SK-N-SH (cell line): ENCODE results near the gene DTD2. TPM values are rescaled to one million over a fixed set of nuclear protein-coding genes. Genes with fewer than 3 reads are reported as not detected.

ENCODE experiments used
- CTCF ChIA-PET: fragments of 300-600, 350-600 bp; formaldehyde crosslinking; extraction: SDS; loops from one replicate; lab custom pipeline; 2021; lab: Yijun Ruan, JAX
- POLR2A ChIA-PET: fragments of 350-600 bp; sonication (Branson Sonifier 250); formaldehyde crosslinking; extraction: SDS; loops from one replicate; lab custom pipeline; 2020; ENCODE audit warnings: antibody characterized with exemption, inconsistent platforms; lab: Yijun Ruan, JAX
- DNase-seq: peaks from one replicate; pipeline ENCODE4 v3.0.0; 2012
- H2AFZ ChIP-seq: fragments of 200-600 bp; sonication (generic); 2 replicates; pipeline ENCODE4 v1.8.1; 2016; ENCODE audit warnings: antibody characterized with exemption, mild to moderate bottlenecking, low read depth
- H3F3A ChIP-seq: fragments of 200-600 bp; sonication (generic); replicated peaks from 2 replicates; pipeline ENCODE3; 2016; ENCODE audit warnings: antibody characterized with exemption, mild to moderate bottlenecking; ENCODE audit not compliant: insufficient read depth
- H3K27ac ChIP-seq, 2 experiments: fragments of 200-500 bp in 1 of 2; fragments of 200-600 bp in 1 of 2; sonication (Bioruptor generic) in 1 of 2; sonication (generic), shearing (Covaris generic) in 1 of 2; 2 replicates each; pipeline versions ENCODE4 v1.5.1 to v1.6.1; 2014 to 2016; ENCODE audit warnings: low read depth in 2 of 2, inconsistent platforms in 1 of 2, low read length in 1 of 2, mild to moderate bottlenecking in 1 of 2, mixed read lengths in 1 of 2
- H3K27me3 ChIP-seq: fragments of 200-600 bp; sonication (generic), shearing (Covaris generic); 2 replicates; pipeline ENCODE4 v1.6.1; 2016; ENCODE audit warnings: mixed run types; ENCODE audit not compliant: insufficient read depth
- H3K36me3 ChIP-seq, 2 experiments: fragments of 200-500 bp in 1 of 2; fragments of 200-600 bp in 1 of 2; sonication (Bioruptor generic) in 1 of 2; sonication (generic) in 1 of 2; replicated peaks in 1 of 2; 2 replicates each; pipeline versions ENCODE3 to v1.5.1; 2014 to 2016; ENCODE audit warnings: low read length in 1 of 2, mild to moderate bottlenecking in 1 of 2; ENCODE audit not compliant: insufficient read depth in 2 of 2, control insufficient read depth in 1 of 2
- H3K4me1 ChIP-seq, 2 experiments: fragments of 200-500 bp in 1 of 2; fragments of 200-600 bp in 1 of 2; sonication (Bioruptor generic) in 1 of 2; sonication (generic), shearing (Covaris generic) in 1 of 2; 2 replicates each; pipeline versions ENCODE4 v1.5.1 to v1.6.1; 2014 to 2016; ENCODE audit warnings: low read depth in 1 of 2, low read length in 1 of 2, mixed run types in 1 of 2; ENCODE audit not compliant: insufficient read depth in 2 of 2, control insufficient read depth in 1 of 2
- H3K4me2 ChIP-seq: fragments of 200-600 bp; sonication (generic), shearing (Covaris generic); 2 replicates; pipeline ENCODE4 v1.6.1; 2017; ENCODE audit warnings: mixed run types
- H3K4me3 ChIP-seq, 2 experiments: fragments of 200-500 bp in 1 of 2; fragments of 200-600 bp in 1 of 2; sonication (Bioruptor generic) in 1 of 2; sonication (generic), shearing (Covaris generic) in 1 of 2; 2 replicates each; pipeline versions ENCODE4 v1.5.1 to v1.8.1; 2014 to 2016; ENCODE audit warnings: low read depth in 2 of 2, inconsistent platforms in 1 of 2, low read length in 1 of 2, mild to moderate bottlenecking in 1 of 2, mixed read lengths in 1 of 2, moderate library complexity in 1 of 2
- H3K79me2 ChIP-seq: fragments of 200-600 bp; sonication (generic); 2 replicates; pipeline ENCODE4 v1.8.1; 2017; ENCODE audit warnings: mild to moderate bottlenecking; ENCODE audit not compliant: insufficient read depth
- H3K9ac ChIP-seq: fragments of 200-600 bp; sonication (generic); 2 replicates; pipeline ENCODE4 v1.6.1; 2017; ENCODE audit warnings: mixed run types
- H3K9me2 ChIP-seq: fragments of 200-600 bp; sonication (generic); 2 replicates; pipeline ENCODE4 v1.6.1; 2017; ENCODE audit warnings: mixed run types
- H3K9me3 ChIP-seq: fragments of 200-600 bp; sonication (generic); 2 replicates; pipeline ENCODE4 v1.6.1; 2017; ENCODE audit warnings: mixed run types, mild to moderate bottlenecking, moderate library complexity
- H4K20me1 ChIP-seq: fragments of 200-600 bp; sonication (generic); 2 replicates; pipeline ENCODE4 v1.6.1; 2017; ENCODE audit warnings: mild to moderate bottlenecking, mixed run types; ENCODE audit not compliant: insufficient read depth
- CHD2 ChIP-seq: fragments of 150-350 bp; IDR thresholded peaks from 2 replicates; pipeline ENCODE4 v1.6.1; 2018; ENCODE audit warnings: low read length; ENCODE audit not compliant: partially characterized antibody
- EZH2phosphoT487 ChIP-seq: fragments of 200-600 bp; sonication (generic); IDR thresholded peaks from 2 replicates; pipeline ENCODE4 v1.6.1; 2017; ENCODE audit warnings: low read depth, mixed run types, mild to moderate bottlenecking, antibody characterized with exemption, moderate library complexity, borderline replicate concordance
- FOSL2 ChIP-seq: IDR thresholded peaks from 2 replicates; pipeline ENCODE4 v1.4.0; 2012; ENCODE audit warnings: low read depth, mild to moderate bottlenecking, moderate library complexity, borderline replicate concordance
- FOXJ3 ChIP-seq: sonication (generic); formaldehyde crosslinking; IDR thresholded peaks from 2 replicates; pipeline ENCODE4 v1.5.1; 2020; ENCODE audit warnings: mild to moderate bottlenecking, missing genetic modification reagents
- FOXM1 ChIP-seq: IDR thresholded peaks from 2 replicates; pipeline ENCODE4 v1.4.0; 2012; ENCODE audit warnings: low read depth, mild to moderate bottlenecking
- JUND ChIP-seq: IDR thresholded peaks from 2 replicates; pipeline ENCODE4 v1.4.0; 2012
- MXI1 ChIP-seq: IDR thresholded peaks from 2 replicates; pipeline ENCODE4 v1.6.1; 2012; ENCODE audit warnings: mild to moderate bottlenecking, low read depth, low read length, improper control_type of control experiment
- NRF1 ChIP-seq: IDR thresholded peaks from 2 replicates; pipeline ENCODE4 v1.6.1; 2012; ENCODE audit warnings: low read depth, mild to moderate bottlenecking, low read length
- POLR2AphosphoS5 ChIP-seq: IDR thresholded peaks from 2 replicates; pipeline ENCODE4 v1.6.1; 2012; ENCODE audit warnings: low read depth, low read length
- RAD21 ChIP-seq: IDR thresholded peaks from 2 replicates; pipeline ENCODE4 v1.6.1; 2012; ENCODE audit warnings: mild to moderate bottlenecking, low read length
- RFX5 ChIP-seq: IDR thresholded peaks from 2 replicates; pipeline ENCODE4 v1.6.1; 2012; ENCODE audit warnings: mild to moderate bottlenecking, improper control_type of control experiment, low read length
- RXRA ChIP-seq: IDR thresholded peaks from 2 replicates; pipeline ENCODE4 v1.4.0; 2012; ENCODE audit warnings: low read depth, mild to moderate bottlenecking, borderline replicate concordance
- TEAD4 ChIP-seq: IDR thresholded peaks from 2 replicates; pipeline ENCODE4 v1.4.0; 2012; ENCODE audit warnings: mild to moderate bottlenecking, borderline replicate concordance; ENCODE audit not compliant: insufficient read depth
- YY1 ChIP-seq: IDR thresholded peaks from 2 replicates; pipeline ENCODE4 v1.4.0; 2012; ENCODE audit warnings: low read depth, mild to moderate bottlenecking
- WGBS: methylation state at CpG from one replicate; pipeline ENCODE4 v1.1.6; 2017; ENCODE audit warnings: low lambda C conversion rate; 5-methylcytosine and 5-hydroxymethylcytosine counted together
- polyA plus RNA-seq, 3 experiments: library from polyadenylated mRNA; depleted of rRNA; stranded (reverse); fragments of >200 nt; gene quantifications; 2 replicates each; pipeline ENCODE4 v1.2.3, GENCODE V29; 2012
- TF ChIP-seq, protein P1 (sequence below): fragments of 150-350 bp; IDR thresholded peaks from 2 replicates; pipeline ENCODE4 v1.6.1; 2016; ENCODE audit warnings: mild to moderate bottlenecking, low read depth, low read length
- TF ChIP-seq, protein P2 (sequence below): IDR thresholded peaks from 2 replicates; pipeline ENCODE4 v1.4.0; 2012; ENCODE audit warnings: low read depth
- TF ChIP-seq, protein P3 (sequence below): IDR thresholded peaks from 2 replicates; pipeline ENCODE4; 2012
- TF ChIP-seq, protein P4 (sequence below): IDR thresholded peaks from 2 replicates; pipeline ENCODE4 v1.6.1; 2012; ENCODE audit warnings: mild to moderate bottlenecking, low read depth, low read length, moderate library complexity
- TF ChIP-seq, protein P5 (sequence below): IDR thresholded peaks from 2 replicates; pipeline ENCODE4 v1.4.0; 2012; ENCODE audit warnings: low read depth, borderline replicate concordance

The DTD2 gene
- polyA plus RNA-seq, 1 of the 3 experiments (the other 2 are of a cell fraction) = 10.5 TPM

DNA sequence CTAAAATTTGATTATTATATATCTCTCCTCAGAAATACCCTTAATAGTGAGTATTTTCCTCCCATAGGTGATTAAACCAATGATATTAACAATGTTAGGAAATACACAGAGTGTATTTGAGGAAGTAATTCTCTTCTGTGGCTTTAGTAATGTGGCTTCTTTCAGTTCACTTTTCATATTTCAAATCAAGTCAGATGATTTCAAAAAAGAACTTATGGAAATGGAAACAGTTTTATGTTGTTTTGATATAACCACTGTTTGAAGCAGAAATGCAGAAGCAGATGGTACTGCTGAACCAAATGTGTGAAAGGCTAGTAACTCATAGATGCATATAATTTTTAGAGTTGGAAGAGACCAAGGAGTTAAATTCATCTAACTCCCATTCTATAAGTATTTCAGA, 32.4 kb upstream of the DTD2 start:
- Histone ChIP-seq H3K27ac (no peak overlapping the region), H4K20me1 (no peaks in the 10 kb centered on the region)
- TF ChIP-seq RXRA = no peak
- TF ChIP-seq, protein P1, sequence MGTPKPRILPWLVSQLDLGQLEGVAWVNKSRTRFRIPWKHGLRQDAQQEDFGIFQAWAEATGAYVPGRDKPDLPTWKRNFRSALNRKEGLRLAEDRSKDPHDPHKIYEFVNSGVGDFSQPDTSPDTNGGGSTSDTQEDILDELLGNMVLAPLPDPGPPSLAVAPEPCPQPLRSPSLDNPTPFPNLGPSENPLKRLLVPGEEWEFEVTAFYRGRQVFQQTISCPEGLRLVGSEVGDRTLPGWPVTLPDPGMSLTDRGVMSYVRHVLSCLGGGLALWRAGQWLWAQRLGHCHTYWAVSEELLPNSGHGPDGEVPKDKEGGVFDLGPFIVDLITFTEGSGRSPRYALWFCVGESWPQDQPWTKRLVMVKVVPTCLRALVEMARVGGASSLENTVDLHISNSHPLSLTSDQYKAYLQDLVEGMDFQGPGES = no peak
- no peak for TF ChIP-seq FOXM1
- TF ChIP-seq FOXJ3 (CRISPR knock-in tag) = no peak
- TF ChIP-seq NRF1 = no peak
- no peak for TF ChIP-seq RFX5
- TF ChIP-seq, protein P2, sequence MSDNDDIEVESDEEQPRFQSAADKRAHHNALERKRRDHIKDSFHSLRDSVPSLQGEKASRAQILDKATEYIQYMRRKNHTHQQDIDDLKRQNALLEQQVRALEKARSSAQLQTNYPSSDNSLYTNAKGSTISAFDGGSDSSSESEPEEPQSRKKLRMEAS = no peak
- TF ChIP-seq RAD21 = no peak
- TF ChIP-seq YY1 = no peak
- TF ChIP-seq JUND = no peak
- TF ChIP-seq, protein P3, sequence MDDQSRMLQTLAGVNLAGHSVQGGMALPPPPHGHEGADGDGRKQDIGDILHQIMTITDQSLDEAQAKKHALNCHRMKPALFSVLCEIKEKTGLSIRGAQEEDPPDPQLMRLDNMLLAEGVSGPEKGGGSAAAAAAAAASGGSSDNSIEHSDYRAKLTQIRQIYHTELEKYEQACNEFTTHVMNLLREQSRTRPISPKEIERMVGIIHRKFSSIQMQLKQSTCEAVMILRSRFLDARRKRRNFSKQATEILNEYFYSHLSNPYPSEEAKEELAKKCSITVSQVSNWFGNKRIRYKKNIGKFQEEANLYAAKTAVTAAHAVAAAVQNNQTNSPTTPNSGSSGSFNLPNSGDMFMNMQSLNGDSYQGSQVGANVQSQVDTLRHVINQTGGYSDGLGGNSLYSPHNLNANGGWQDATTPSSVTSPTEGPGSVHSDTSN = no peak
- no peak for TF ChIP-seq POLR2AphosphoS5
- TF ChIP-seq, protein P4, sequence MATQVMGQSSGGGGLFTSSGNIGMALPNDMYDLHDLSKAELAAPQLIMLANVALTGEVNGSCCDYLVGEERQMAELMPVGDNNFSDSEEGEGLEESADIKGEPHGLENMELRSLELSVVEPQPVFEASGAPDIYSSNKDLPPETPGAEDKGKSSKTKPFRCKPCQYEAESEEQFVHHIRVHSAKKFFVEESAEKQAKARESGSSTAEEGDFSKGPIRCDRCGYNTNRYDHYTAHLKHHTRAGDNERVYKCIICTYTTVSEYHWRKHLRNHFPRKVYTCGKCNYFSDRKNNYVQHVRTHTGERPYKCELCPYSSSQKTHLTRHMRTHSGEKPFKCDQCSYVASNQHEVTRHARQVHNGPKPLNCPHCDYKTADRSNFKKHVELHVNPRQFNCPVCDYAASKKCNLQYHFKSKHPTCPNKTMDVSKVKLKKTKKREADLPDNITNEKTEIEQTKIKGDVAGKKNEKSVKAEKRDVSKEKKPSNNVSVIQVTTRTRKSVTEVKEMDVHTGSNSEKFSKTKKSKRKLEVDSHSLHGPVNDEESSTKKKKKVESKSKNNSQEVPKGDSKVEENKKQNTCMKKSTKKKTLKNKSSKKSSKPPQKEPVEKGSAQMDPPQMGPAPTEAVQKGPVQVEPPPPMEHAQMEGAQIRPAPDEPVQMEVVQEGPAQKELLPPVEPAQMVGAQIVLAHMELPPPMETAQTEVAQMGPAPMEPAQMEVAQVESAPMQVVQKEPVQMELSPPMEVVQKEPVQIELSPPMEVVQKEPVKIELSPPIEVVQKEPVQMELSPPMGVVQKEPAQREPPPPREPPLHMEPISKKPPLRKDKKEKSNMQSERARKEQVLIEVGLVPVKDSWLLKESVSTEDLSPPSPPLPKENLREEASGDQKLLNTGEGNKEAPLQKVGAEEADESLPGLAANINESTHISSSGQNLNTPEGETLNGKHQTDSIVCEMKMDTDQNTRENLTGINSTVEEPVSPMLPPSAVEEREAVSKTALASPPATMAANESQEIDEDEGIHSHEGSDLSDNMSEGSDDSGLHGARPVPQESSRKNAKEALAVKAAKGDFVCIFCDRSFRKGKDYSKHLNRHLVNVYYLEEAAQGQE = no peak
- TF ChIP-seq, all 33 proteins: peak for 0
- H3K9ac ChIP-seq = no peak overlapping the region
- no peak for DNase-seq
- ChIA-PET CTCF (no interaction called here), POLR2A (no interaction called here)
- H3K4me1 ChIP-seq = no peaks in the 10 kb centered on the region
- no peaks in the 10 kb centered on the region for H3K27me3 ChIP-seq
- no peaks in the 10 kb centered on the region for H3K36me3 ChIP-seq
- no peaks in the 10 kb centered on the region for H3K79me2 ChIP-seq
- H3K9me3 ChIP-seq = no peaks in the 10 kb centered on the region
- H3K4me3 ChIP-seq = no peak overlapping the region
- H3F3A ChIP-seq = no peaks in the 10 kb centered on the region
- H3K4me2 ChIP-seq = no peak overlapping the region
- no peaks in the 10 kb centered on the region for H3K9me2 ChIP-seq
- no peak overlapping the region for H2AFZ ChIP-seq

DNA sequence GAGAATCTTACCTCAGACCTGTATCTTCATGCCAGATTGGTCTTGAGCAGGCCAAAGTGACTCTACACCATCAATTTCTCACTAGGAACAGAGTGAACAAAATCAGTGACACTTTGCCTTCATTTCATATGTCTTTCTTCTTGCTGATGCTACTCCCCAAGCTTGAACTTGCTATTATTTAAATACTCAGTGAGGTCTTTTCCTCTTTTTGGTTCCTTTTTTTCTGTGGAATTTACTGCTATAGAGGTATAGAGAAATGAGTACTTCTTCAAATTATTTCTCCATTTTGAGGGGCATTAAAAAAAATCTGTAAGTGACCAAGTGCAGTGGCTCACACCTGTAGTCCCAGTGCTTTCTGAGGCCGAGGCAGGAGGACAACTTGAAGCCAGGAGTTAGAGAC, 30.6 kb upstream of the DTD2 start, which contains the start of gene GPR33:
Gene GPR33, minus strand, starts transcription at position 154 of the 400 bp plus-strand sequence. CDS start 4,074 bp downstream, outside the sequence.
- 19% methylated on average over 1 of the region's 1 CpG for WGBS
- Histone ChIP-seq H3K9me2 (no peaks in the 10 kb centered on the region), H3K9me3 (no peaks in the 10 kb centered on the region), H3K4me3 (no peak within 1 kb of the TSS; a peak in 1 of 4 replicates), H3K27me3 (no peaks in the 10 kb centered on the region), H3K79me2 (no peaks in the 10 kb centered on the region), H3K4me2 (no peak within 1 kb of the TSS), H3K27ac (no peak within 1 kb of the TSS), H4K20me1 (no peaks in the 10 kb centered on the region), H2AFZ (no peak within 1 kb of the TSS), H3K4me1 (no peaks in the 10 kb centered on the region), H3K9ac (no peak within 1 kb of the TSS), H3F3A (no peaks in the 10 kb centered on the region), H3K36me3 (no peaks in the 10 kb centered on the region)
- ChIA-PET CTCF (no interaction called here), POLR2A (no interaction called here)
- TF ChIP-seq EZH2phosphoT487 = no peak
- no peak for TF ChIP-seq CHD2
- no peak for TF ChIP-seq MXI1
- TF ChIP-seq FOSL2 = no peak
- no peak for TF ChIP-seq TEAD4
- no peak for TF ChIP-seq RAD21
- TF ChIP-seq, protein P5, sequence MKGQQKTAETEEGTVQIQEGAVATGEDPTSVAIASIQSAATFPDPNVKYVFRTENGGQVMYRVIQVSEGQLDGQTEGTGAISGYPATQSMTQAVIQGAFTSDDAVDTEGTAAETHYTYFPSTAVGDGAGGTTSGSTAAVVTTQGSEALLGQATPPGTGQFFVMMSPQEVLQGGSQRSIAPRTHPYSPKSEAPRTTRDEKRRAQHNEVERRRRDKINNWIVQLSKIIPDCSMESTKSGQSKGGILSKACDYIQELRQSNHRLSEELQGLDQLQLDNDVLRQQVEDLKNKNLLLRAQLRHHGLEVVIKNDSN = no peak
- no peak for DNase-seq
